Vagina (tissue), 2 donors: Measurements from ENCODE around the gene GTPBP4.

Source experiments
- POLR2AphosphoS5 ChIP-seq, 2 donors: sonication (generic); formaldehyde crosslinking; IDR thresholded peaks; one replicate each; pipeline ENCODE4 v1.9.0; 2017; ENCODE audit warnings: antibody characterized with exemption in 2 of 2, mild to moderate bottlenecking in 2 of 2, low read depth in 1 of 2; ENCODE audit not compliant: insufficient read depth in 1 of 2
- TF ChIP-seq, protein P1 (sequence below), 3 experiments: fragments of 450-650 bp in 2 of 3; fragments of 200-600 bp in 1 of 3; sonication (generic) in 1 of 3; IDR thresholded peaks; one replicate each; pipeline ENCODE4 v1.5.1; 2017 to 2019; ENCODE audit warnings: antibody characterized with exemption in 3 of 3, mild to moderate bottlenecking in 2 of 3, moderate library complexity in 2 of 3

DNA sequence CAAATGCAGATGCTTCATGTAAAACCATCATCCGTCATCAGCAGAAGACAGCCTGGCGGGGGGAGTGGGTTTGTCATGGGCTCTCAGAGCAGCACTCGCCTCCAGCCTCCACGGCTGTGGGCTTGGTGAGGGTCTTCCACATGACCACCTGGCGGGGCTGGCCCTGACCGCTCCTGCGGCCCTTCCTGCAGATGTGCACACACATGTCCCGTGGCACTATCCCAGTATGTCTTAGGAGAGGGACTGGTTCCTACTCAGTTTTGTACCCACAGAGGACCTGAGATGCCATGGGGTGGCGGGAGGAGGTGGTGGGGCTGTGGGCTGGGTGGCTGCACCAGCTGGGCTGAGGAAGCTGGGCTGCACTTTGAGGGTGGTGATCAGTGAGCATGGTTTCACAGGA lies 32.7 kb downstream of the GTPBP4 start:
- TF ChIP-seq, protein P1, sequence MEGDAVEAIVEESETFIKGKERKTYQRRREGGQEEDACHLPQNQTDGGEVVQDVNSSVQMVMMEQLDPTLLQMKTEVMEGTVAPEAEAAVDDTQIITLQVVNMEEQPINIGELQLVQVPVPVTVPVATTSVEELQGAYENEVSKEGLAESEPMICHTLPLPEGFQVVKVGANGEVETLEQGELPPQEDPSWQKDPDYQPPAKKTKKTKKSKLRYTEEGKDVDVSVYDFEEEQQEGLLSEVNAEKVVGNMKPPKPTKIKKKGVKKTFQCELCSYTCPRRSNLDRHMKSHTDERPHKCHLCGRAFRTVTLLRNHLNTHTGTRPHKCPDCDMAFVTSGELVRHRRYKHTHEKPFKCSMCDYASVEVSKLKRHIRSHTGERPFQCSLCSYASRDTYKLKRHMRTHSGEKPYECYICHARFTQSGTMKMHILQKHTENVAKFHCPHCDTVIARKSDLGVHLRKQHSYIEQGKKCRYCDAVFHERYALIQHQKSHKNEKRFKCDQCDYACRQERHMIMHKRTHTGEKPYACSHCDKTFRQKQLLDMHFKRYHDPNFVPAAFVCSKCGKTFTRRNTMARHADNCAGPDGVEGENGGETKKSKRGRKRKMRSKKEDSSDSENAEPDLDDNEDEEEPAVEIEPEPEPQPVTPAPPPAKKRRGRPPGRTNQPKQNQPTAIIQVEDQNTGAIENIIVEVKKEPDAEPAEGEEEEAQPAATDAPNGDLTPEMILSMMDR (IDR thresholded peaks at IDR 0.05), result no peak
- TF ChIP-seq POLR2AphosphoS5 (IDR thresholded peaks at IDR 0.05; ENCODE audit: insufficient read depth in 1 of 2, low read depth in 1 of 2), result no peak
